Subcutaneous abdominal adipose tissue (tissue), 5 donors: ENCODE measurements around the gene DET1.
"Not testable (repeated sequence)": the region's sequence is repeated elsewhere in the genome, so short reads cannot be mapped to it uniquely, and the experiment has no call there.

ENCODE experiments used
- H3K27ac ChIP-seq: one replicate; pipeline ENCODE4 v1.7.0; 2013; ENCODE audit warnings: low read depth, mild to moderate bottlenecking, inconsistent platforms, low read length, moderate library complexity
- H3K27me3 ChIP-seq, 5 donors: one replicate each; pipeline ENCODE4 v1.7.0; 2013; ENCODE audit warnings: low read length in 5 of 5, inconsistent platforms in 1 of 5; ENCODE audit not compliant: control insufficient read depth in 5 of 5, insufficient read depth in 4 of 5
- H3K36me3 ChIP-seq, 5 donors: one replicate each; pipeline ENCODE4 v1.7.0; 2013; ENCODE audit warnings: low read length in 5 of 5; ENCODE audit not compliant: control insufficient read depth in 5 of 5, insufficient read depth in 5 of 5
- H3K4me1 ChIP-seq, 5 donors: one replicate each; pipeline ENCODE4 v1.7.0; 2013; ENCODE audit warnings: low read length in 5 of 5, mild to moderate bottlenecking in 3 of 5, moderate library complexity in 1 of 5; ENCODE audit not compliant: control insufficient read depth in 5 of 5, insufficient read depth in 5 of 5
- H3K4me3 ChIP-seq, 5 donors: one replicate each; pipeline ENCODE4 v1.7.0; 2013; ENCODE audit warnings: low read length in 5 of 5, low read depth in 1 of 5
- H3K9ac ChIP-seq, 5 donors: one replicate each; pipeline ENCODE4 v1.7.0; 2013; ENCODE audit warnings: low read length in 5 of 5, mild to moderate bottlenecking in 4 of 5, moderate library complexity in 3 of 5
- H3K9me3 ChIP-seq, 5 donors: one replicate each; pipeline ENCODE4 v1.7.0; 2013; ENCODE audit warnings: low read length in 5 of 5; ENCODE audit not compliant: control insufficient read depth in 5 of 5
- donor health status: healthy.
- donor health status: healthy.
- donor health status: healthy.
- donor health status: healthy.
- donor health status: healthy.

DET1 gene

DNA sequence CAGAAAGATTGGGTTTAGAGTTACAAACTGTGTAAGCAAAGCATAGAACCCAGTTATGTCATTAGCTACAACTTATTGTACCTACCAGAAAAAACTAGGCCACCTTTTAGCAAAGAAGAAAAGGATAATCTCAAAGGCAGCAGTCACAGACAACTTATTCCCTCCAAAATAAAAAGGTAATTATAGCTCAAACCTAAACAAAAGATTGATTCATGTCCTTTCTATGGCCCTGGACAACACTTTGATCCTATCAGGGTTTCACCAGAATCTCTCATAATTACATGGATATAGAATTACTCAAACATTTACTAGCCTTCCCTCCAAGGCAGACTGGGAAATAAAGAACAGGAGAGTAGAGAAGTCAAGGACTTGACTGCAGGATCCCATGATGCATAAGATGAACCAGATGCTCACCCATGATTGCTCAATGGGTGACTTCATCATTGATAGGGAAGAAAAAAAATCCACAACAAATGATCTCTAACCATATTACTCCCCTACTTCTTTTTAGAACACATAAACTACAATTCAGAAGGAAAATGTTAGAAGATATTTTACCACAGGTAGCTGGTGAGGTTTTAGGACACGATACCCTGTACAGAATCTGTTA, 17.4 kb downstream of the DET1 start:
- H3K36me3 ChIP-seq = peaks cover 32 to 50% (median 44%) of the 10 kb centered on the region in 5 donors
- peaks cover 0 to under 1% (median 0%) of the 10 kb centered on the region in 5 donors for H3K4me1 ChIP-seq
- H3K27me3 ChIP-seq = no peaks in the 10 kb centered on the region
- H3K9me3 ChIP-seq = peaks cover 0 to 3% (median 0%) of the 10 kb centered on the region in 5 donors
- H3K4me3 ChIP-seq = no peak overlapping the region
- H3K9ac ChIP-seq = no peak overlapping the region
- H3K27ac ChIP-seq = no peak overlapping the region

DNA sequence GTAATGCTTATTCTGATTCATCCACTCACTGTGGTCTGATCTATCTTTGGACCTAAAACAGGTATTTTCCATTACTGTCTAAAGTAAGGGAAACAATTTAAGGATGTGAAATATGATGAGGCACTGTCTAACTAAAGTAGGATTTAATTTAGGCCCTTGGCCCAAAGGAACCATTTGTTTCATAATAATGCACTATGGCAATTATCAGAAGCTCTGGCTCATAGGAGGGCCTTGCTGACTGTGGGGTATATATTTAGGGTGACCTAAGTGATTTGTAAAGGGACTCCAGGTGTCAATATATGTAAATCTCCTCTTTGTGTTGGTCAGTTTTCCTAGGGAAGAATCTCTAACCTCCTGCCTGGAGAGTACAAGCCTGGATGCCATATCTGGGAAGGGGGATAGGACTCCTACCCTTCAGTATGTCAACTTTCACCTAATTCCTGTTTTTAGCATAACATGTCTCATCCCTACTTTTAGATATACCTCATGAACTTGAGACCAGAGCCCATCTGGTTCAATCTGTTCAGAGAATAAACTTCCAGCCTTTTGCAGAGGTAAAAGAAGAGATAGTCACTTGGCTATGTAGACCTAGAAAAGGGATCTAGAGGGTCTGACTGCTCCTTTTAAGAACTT, 20.1 kb downstream of the DET1 start:
- no peak overlapping the region for H3K27ac ChIP-seq
- peaks cover 31 to 48% (median 43%) of the 10 kb centered on the region in 5 donors for H3K36me3 ChIP-seq
- no peaks in the 10 kb centered on the region for H3K27me3 ChIP-seq
- no peaks in the 10 kb centered on the region for H3K4me1 ChIP-seq
- no peak overlapping the region for H3K9ac ChIP-seq
- H3K4me3 ChIP-seq = no peak overlapping the region
- no peaks in the 10 kb centered on the region for H3K9me3 ChIP-seq

DNA sequence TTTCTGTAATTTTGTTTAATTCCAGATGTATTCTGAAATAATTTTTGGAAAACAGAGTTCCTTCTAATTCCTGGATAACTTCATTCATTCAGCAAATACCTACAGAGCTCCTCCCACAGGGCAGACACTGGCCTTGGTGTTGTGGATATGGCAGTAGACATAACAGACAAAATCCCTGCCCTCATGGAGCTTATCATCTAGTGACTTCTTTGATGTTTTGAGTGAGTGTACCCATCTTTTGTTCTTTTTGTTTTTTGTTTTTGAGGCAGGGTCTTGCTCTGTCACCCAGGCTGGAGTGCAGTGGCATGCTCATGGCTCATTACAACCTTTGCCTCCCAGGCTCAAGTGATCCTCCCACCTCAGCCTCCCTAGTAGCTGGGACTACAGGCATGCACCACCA, 21.1 kb downstream of the DET1 start:
- Histone ChIP-seq H3K27me3 (no peaks in the 10 kb centered on the region), H3K9me3 (no peaks in the 10 kb centered on the region), H3K9ac (no peak overlapping the region), H3K27ac (no peak overlapping the region), H3K4me3 (no peak overlapping the region), H3K4me1 (no peaks in the 10 kb centered on the region), H3K36me3 (peaks cover 21 to 50% (median 33%) of the 10 kb centered on the region in 5 donors)

DNA sequence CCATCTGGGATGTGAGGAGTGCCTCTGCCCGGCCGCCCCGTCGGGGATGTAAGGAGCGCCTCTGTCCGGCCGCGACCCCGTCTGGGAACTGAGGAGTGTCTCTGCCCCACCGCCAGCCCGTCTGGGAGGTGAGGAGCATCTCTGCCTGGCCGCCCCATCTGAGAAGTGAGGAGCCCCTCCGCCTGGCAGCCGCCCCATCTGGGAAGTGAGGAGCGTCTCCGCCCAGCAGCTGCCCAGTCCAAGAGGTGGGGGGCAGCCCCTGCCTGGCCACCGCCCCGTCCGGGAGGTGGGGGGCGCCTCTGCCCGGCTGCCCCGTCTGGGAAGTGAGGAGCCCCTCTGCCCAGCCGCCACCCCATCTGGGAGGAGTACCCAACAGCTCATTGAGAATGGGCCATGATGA, 22.4 kb downstream of the DET1 start:
- not testable (repeated sequence) for H3K9ac ChIP-seq, H3K4me3 ChIP-seq, H3K27me3 ChIP-seq, H3K27ac ChIP-seq, H3K4me1 ChIP-seq, H3K9me3 ChIP-seq
- peaks cover 18 to 39% (median 24%) of the 10 kb centered on the region in 5 donors for H3K36me3 ChIP-seq

DNA sequence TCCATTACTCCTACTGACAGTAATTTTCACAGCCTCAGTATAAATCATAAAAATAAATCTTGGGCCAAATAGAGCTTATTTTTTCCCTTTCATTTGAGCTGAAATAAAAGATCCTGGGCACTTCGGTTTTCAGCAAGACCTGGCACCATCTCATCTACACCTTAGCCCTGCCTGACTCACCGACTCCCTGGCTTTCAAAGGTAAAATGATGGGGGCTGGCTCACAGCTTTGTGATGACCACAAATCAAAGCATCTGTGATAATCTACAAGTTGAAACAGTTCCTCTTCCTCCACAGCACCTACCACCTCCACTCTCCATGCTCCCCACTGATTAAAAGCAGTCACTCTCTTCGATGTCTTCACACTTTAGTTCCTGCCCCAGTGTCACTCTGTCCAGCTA, 27.6 kb downstream of the DET1 start:
- Histone ChIP-seq H3K27ac (no peak overlapping the region), H3K4me3 (no peak overlapping the region), H3K9me3 (no peaks in the 10 kb centered on the region), H3K9ac (no peak overlapping the region), H3K27me3 (no peaks in the 10 kb centered on the region), H3K4me1 (no peaks in the 10 kb centered on the region), H3K36me3 (peaks cover 3 to 17% (median 12%) of the 10 kb centered on the region in 5 donors)

DNA sequence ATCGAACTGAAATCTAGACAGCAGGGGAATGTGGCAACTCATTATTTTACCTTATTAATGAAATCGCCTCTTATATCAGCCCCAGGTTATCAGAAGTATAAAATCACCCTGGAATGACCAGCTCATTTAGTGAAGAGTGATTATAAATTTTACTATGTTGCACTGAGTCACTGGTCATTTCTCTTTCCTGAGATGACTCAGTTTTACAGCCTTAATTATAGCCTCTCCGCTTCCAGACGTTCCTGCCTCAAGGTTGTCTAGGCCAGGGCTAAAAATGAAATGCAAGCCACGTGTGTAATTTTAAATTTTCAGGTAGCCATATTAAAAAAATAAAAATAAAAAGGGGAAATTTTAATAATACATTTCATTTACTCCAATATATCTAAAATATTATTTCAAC, 33.3 kb downstream of the DET1 start:
- Histone ChIP-seq H3K9ac (no peak overlapping the region), H3K27me3 (no peaks in the 10 kb centered on the region), H3K4me1 (no peaks in the 10 kb centered on the region), H3K4me3 (no peak overlapping the region), H3K36me3 (peaks cover 26 to 61% (median 45%) of the 10 kb centered on the region in 5 donors), H3K9me3 (no peaks in the 10 kb centered on the region), H3K27ac (no peak overlapping the region)

DNA sequence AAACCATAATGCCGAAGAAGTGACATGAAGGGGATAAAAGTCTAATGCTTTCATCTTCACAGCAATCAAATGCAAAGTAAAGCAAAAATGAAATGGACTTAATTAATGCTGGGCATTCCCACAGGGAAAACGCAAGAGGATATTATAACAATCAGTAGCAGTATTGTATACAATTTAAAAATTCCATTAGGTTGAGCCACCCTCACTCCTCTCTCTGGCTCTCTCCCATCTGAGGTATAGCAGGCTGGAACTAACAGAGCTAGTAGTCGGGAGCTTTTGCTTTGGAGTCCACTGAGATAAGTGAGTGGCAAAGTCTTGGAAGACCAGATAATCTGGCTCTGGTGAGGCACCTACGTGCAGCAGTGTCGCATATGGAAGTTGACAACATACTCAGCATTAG, 33.9 kb downstream of the DET1 start:
- Histone ChIP-seq H3K9ac (no peak overlapping the region), H3K27ac (no peak overlapping the region), H3K9me3 (no peaks in the 10 kb centered on the region), H3K36me3 (peaks cover 26 to 65% (median 47%) of the 10 kb centered on the region in 5 donors), H3K4me1 (no peaks in the 10 kb centered on the region), H3K27me3 (no peaks in the 10 kb centered on the region), H3K4me3 (no peak overlapping the region)

DNA sequence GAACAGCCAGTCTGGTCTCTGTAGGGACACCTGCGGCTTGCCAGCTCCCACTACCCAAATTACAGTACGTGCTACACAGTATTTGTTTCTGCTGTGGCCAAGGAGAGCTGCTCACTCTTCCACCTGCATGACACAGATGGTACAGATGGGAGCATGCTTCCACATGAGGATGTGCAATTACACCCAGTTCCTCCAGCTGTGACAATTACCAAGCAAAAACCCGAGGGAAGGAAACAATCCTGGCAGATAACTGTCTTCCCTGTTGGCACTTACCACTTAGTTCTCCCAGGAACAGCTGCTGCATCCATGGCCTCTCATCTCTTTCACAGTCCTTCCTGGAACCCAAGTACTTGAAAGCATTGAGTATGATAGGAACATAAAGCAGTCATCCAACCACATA, 34.4 kb downstream of the DET1 start:
- Histone ChIP-seq H3K4me3 (no peak overlapping the region), H3K27me3 (no peaks in the 10 kb centered on the region), H3K36me3 (peaks cover 26 to 70% (median 50%) of the 10 kb centered on the region in 5 donors)

DNA sequence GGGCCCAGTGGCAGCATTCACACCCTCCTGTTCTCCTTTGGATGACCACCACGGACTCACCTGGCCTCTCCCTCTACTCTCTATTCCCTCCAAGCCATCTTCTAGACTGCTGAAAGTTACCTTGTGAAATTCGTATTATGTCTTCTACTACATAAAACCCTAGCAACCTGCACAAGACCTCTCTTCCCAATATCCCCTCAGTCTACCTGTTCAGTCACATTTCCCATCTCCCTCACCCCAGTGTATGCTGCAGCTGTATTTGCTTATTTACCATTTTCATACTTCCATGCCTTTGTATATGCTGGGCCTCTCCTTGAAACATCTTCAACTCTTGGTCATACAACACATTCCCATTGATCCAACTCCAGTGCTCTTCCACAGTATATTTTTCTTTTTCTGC, 35.3 kb downstream of the DET1 start:
- Histone ChIP-seq H3K4me3 (no peak overlapping the region), H3K27ac (no peak overlapping the region), H3K4me1 (no peaks in the 10 kb centered on the region), H3K9ac (no peak overlapping the region), H3K9me3 (no peaks in the 10 kb centered on the region), H3K36me3 (peaks cover 25 to 70% (median 47%) of the 10 kb centered on the region in 5 donors), H3K27me3 (no peaks in the 10 kb centered on the region)

More for the DNA sequence above, 34.4 kb downstream of the DET1 start:
- Histone ChIP-seq H3K9me3 (no peaks in the 10 kb centered on the region), H3K9ac (no peak overlapping the region), H3K4me1 (no peaks in the 10 kb centered on the region), H3K27ac (no peak overlapping the region)

DNA sequence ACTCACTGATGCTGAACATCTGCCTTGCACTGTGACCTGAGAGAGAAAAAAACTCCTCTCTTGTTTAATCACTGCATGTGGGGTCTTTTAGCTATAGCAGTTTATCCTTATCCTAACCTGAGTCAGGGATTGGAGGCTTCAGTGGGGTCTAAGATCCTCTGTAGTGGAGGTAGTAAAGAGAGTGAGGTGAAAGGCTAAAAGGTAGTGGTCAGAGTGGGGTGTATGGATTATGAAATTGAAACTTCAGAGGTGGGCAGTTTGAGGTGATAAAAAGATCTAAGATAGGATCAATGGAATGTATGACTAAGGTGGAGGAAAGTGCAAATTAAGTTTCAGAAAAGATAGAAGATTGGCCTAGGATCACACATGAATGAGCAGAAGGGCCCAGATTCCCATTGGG, 36.5 kb downstream of the DET1 start:
- Histone ChIP-seq H3K4me1 (no peaks in the 10 kb centered on the region), H3K27ac (no peak overlapping the region), H3K27me3 (no peaks in the 10 kb centered on the region), H3K4me3 (no peak overlapping the region), H3K9me3 (no peaks in the 10 kb centered on the region), H3K36me3 (peaks cover 24 to 72% (median 50%) of the 10 kb centered on the region in 5 donors), H3K9ac (no peak overlapping the region)
